HepG2 (cell line): ENCODE data around the gene OR8S1.

ENCODE experiments used
- CTCF ChIP-seq: sonication (generic); formaldehyde crosslinking; IDR thresholded peaks from 2 replicates; pipeline ENCODE4 v1.5.0; 2020; ENCODE audit warnings: mild to moderate bottlenecking, missing genetic modification reagents, moderate library complexity
- EP300 ChIP-seq, 3 experiments: sonication (generic) in 1 of 3; formaldehyde crosslinking in 1 of 3; IDR thresholded peaks; 2 replicates each; pipeline versions ENCODE4 v1.5.1 to v1.6.1; 2011 to 2020; ENCODE audit warnings: low read depth in 2 of 3, low read length in 2 of 3, borderline replicate concordance in 1 of 3, improper control_type of control experiment in 1 of 3, mild to moderate bottlenecking in 1 of 3, missing genetic modification reagents in 1 of 3, moderate library complexity in 1 of 3
- GABPA ChIP-seq, 2 experiments: IDR thresholded peaks; 2 replicates each; pipeline ENCODE4 v1.6.1; 2011 to 2016; ENCODE audit warnings: low read depth in 2 of 2, low read length in 1 of 2, missing biosample characterization in 1 of 2, missing genetic modification characterization in 1 of 2
- JUNB ChIP-seq: sonication (generic); formaldehyde crosslinking; IDR thresholded peaks from 2 replicates; pipeline ENCODE4 v1.8.0; 2022; ENCODE audit warnings: missing genetic modification reagents, mild to moderate bottlenecking, borderline replicate concordance
- MEF2D ChIP-seq: sonication (generic); formaldehyde crosslinking; IDR thresholded peaks from 2 replicates; pipeline ENCODE4 v1.5.1; 2020; ENCODE audit warnings: mild to moderate bottlenecking, missing genetic modification reagents
- NFRKB ChIP-seq: fragments of 450-650 bp; IDR thresholded peaks from 2 replicates; pipeline ENCODE4 v1.6.1; 2017
- POLR2AphosphoS2 ChIP-seq: IDR thresholded peaks from 2 replicates; pipeline ENCODE4 v1.6.1; 2011; ENCODE audit warnings: low read depth, low read length, improper control_type of control experiment
- POLR2AphosphoS5 ChIP-seq: IDR thresholded peaks from 2 replicates; pipeline ENCODE4 v1.6.1; 2012; ENCODE audit warnings: low read depth, low read length
- REST ChIP-seq, 2 experiments: IDR thresholded peaks; 2 replicates each; pipeline ENCODE4 v1.6.1; 2011 to 2012; ENCODE audit warnings: low read length in 2 of 2, borderline replicate concordance in 1 of 2, low read depth in 1 of 2, mild to moderate bottlenecking in 1 of 2, moderate library complexity in 1 of 2
- SIN3A ChIP-seq: IDR thresholded peaks from 2 replicates; pipeline ENCODE4 v1.6.1; 2011; ENCODE audit warnings: low read depth, mild to moderate bottlenecking, control low read depth, low read length, borderline replicate concordance
- YY1 ChIP-seq: IDR thresholded peaks from 2 replicates; pipeline ENCODE4 v1.6.1; 2011; ENCODE audit warnings: low read length, low read depth, moderate library complexity, mild to moderate bottlenecking; ENCODE audit not compliant: insufficient read depth, insufficient replicate concordance
- ZNF20 ChIP-seq: sonication (generic); formaldehyde crosslinking; IDR thresholded peaks from 2 replicates; pipeline ENCODE4 v1.4.0; 2020; ENCODE audit warnings: mild to moderate bottlenecking, moderate library complexity, missing genetic modification reagents
- ZNF335 ChIP-seq: sonication (generic); formaldehyde crosslinking; IDR thresholded peaks from 2 replicates; pipeline ENCODE4 v1.4.0; 2020; ENCODE audit warnings: missing genetic modification reagents
- ZNF800 ChIP-seq: sonication (generic); formaldehyde crosslinking; IDR thresholded peaks from 2 replicates; pipeline ENCODE4 v1.4.0; 2020; ENCODE audit warnings: missing genetic modification reagents

- TF ChIP-seq ZNF800, result no peak
- TF ChIP-seq EP300 (IDR thresholded peaks at IDR 0.05; ENCODE audit: low read depth in 2 of 2, low read length in 2 of 2), result no peak
- no peak for TF ChIP-seq EP300 (CRISPR knock-in tag; IDR thresholded peaks at IDR 0.05; ENCODE audit: borderline replicate concordance)
- TF ChIP-seq MEF2D, result no peak
- TF ChIP-seq YY1, result no peak
- TF ChIP-seq POLR2AphosphoS2, result no peak
- TF ChIP-seq ZNF20 (CRISPR knock-in tag), result no peak
- no peak for TF ChIP-seq NFRKB
- no peak for TF ChIP-seq CTCF (CRISPR knock-in tag)
- TF ChIP-seq SIN3A, result no peak
- TF ChIP-seq JUNB (CRISPR knock-in tag), result no peak
- TF ChIP-seq POLR2AphosphoS5, result no peak
- no peak for TF ChIP-seq GABPA (IDR thresholded peaks at IDR 0.05; ENCODE audit: low read depth, low read length)
- TF ChIP-seq GABPA (CRISPR knock-in tag; IDR thresholded peaks at IDR 0.05; ENCODE audit: low read depth), result no peak
- no peak for TF ChIP-seq REST (IDR thresholded peaks at IDR 0.05; ENCODE audit: borderline replicate concordance in 1 of 2, low read depth in 1 of 2, low read length in 2 of 2)
- no peak for TF ChIP-seq ZNF335 (CRISPR knock-in tag)
These were observed 43.2 kb upstream of the OR8S1 start, which contains the start of gene C12orf54 for GRCh38 chr12:48482198-48482597.
